Mammary epithelial cell (primary cell): Measurements from ENCODE around the gene CYP27C1.

ENCODE experiments used
- EZH2 ChIP-seq: IDR thresholded peaks from 2 replicates; pipeline ENCODE4 v1.6.1; 2012; ENCODE audit warnings: low read length, inconsistent platforms, borderline replicate concordance
- TF ChIP-seq, protein P1 (sequence below), 2 donors: IDR thresholded peaks in 1 of 2; conservative IDR thresholded peaks in 1 of 2; 2 replicates each; pipeline ENCODE4 v1.5.1; 2011 to 2012; ENCODE audit warnings: inconsistent platforms in 2 of 2, low read length in 2 of 2, mild to moderate bottlenecking in 2 of 2, control low read depth in 1 of 2, low read depth in 1 of 2; ENCODE audit not compliant: insufficient read depth in 1 of 2; ENCODE audit errors: extremely low read depth in 1 of 2

DNA sequence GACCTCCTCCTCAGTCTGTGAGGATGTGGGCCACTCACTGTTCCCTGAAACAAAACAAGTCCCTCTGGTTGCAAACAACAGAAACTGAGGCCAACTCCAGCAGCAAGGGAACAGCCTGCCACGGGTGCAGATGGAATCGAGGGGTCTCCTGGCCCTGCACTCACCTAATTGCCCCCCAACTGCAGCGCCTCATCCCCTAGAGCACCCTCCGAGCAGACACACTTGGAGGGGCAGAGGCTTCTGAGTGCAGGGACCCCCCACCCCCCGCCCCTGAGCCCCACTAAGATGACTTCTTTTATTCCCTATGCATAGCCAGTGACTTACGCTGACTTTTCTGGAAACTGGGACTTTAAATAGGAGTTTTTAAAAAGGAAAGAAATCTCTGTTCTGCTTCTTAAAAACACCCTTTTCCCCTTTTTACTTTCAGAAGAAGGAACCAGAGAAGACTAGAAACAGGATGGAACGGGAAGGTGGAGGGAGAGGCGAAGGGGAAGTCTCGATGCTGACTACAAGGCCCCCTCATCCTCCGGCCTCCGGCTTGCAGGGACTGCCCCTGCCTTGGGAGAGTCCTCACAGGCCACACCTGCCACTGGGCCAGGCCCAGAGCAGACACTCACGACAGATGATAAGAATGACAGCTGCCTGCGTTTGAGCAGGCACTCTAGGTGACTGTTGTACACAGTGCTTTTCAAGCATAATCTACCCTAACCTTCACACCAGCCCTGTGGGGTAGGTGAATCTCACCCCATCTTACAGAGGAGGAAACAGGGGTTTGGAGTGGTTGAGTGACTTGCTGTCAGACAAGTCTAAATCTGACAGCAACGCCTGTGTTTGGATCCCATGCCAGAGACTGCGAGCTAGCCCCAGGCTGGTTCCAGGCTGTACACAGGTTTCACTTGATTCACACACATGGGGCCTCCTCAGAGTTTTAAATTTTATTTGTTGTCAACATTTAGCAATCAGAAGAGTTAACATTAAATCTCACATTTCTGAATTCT is 85.0 kb downstream of the CYP27C1 start:
- TF ChIP-seq, protein P1, sequence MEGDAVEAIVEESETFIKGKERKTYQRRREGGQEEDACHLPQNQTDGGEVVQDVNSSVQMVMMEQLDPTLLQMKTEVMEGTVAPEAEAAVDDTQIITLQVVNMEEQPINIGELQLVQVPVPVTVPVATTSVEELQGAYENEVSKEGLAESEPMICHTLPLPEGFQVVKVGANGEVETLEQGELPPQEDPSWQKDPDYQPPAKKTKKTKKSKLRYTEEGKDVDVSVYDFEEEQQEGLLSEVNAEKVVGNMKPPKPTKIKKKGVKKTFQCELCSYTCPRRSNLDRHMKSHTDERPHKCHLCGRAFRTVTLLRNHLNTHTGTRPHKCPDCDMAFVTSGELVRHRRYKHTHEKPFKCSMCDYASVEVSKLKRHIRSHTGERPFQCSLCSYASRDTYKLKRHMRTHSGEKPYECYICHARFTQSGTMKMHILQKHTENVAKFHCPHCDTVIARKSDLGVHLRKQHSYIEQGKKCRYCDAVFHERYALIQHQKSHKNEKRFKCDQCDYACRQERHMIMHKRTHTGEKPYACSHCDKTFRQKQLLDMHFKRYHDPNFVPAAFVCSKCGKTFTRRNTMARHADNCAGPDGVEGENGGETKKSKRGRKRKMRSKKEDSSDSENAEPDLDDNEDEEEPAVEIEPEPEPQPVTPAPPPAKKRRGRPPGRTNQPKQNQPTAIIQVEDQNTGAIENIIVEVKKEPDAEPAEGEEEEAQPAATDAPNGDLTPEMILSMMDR (conservative IDR thresholded peaks at IDR 0.05 in 1 of 2, IDR thresholded peaks at IDR 0.05 in 1 of 2; ENCODE audit: extremely low read depth in 1 of 2, insufficient read depth in 1 of 2, low read depth in 1 of 2, low read length in 2 of 2) = no peak
- TF ChIP-seq EZH2 = no peak
